H1 (cell line): ENCODE results near the gene GDPD5. TPM values are rescaled to one million over a fixed set of nuclear protein-coding genes. Genes with fewer than 3 reads are reported as not detected.

Experiments used
- BRCA1 ChIP-seq: IDR thresholded peaks from 2 replicates; pipeline ENCODE4 v1.6.1; 2012; ENCODE audit warnings: low read depth, low read length, improper control_type of control experiment
- CBX5 ChIP-seq: fragments of 300-800, 300-1000 bp; sonication (generic); IDR thresholded peaks from 2 replicates; pipeline ENCODE4 v1.7.1; 2016; ENCODE audit warnings: antibody characterized with exemption, low read length, low read depth
- CEBPB ChIP-seq: IDR thresholded peaks from 2 replicates; pipeline ENCODE4 v1.6.1; 2012; ENCODE audit warnings: low read depth, low read length
- CHD2 ChIP-seq: IDR thresholded peaks from 2 replicates; pipeline ENCODE4 v1.6.1; 2012; ENCODE audit warnings: low read length, improper control_type of control experiment
- CTBP2 ChIP-seq: IDR thresholded peaks from 2 replicates; pipeline ENCODE4 v1.7.0; 2011; ENCODE audit warnings: borderline replicate concordance, mild to moderate bottlenecking, moderate library complexity, mixed read lengths, low read length; ENCODE audit not compliant: insufficient read depth, insufficient read length
- E2F6 ChIP-seq: IDR thresholded peaks from 2 replicates; pipeline ENCODE4 v1.6.1; 2012; ENCODE audit warnings: inconsistent platforms
- EP300 ChIP-seq, 2 experiments: IDR thresholded peaks; 1 replicate in 1 of 2; 2 replicates in 1 of 2; pipeline ENCODE4 v1.6.1; 2011 to 2012; ENCODE audit warnings: low read depth in 2 of 2, low read length in 2 of 2, mild to moderate bottlenecking in 2 of 2, borderline replicate concordance in 1 of 2, inconsistent platforms in 1 of 2, moderate library complexity in 1 of 2
- GABPA ChIP-seq: IDR thresholded peaks from 2 replicates; pipeline ENCODE4 v1.6.1; 2011; ENCODE audit warnings: mild to moderate bottlenecking, low read length, moderate library complexity, borderline replicate concordance; ENCODE audit not compliant: insufficient read depth
- HDAC2 ChIP-seq, 2 experiments: fragments of 300-600 bp in 1 of 2; sonication (generic) in 1 of 2; IDR thresholded peaks; 2 replicates each; pipeline ENCODE4 v1.6.1; 2011 to 2012; ENCODE audit warnings: low read depth in 2 of 2, low read length in 2 of 2, mild to moderate bottlenecking in 2 of 2, moderate library complexity in 2 of 2, borderline replicate concordance in 1 of 2, inconsistent platforms in 1 of 2
- JUND ChIP-seq: IDR thresholded peaks from 2 replicates; pipeline ENCODE4 v1.6.1; 2011; ENCODE audit warnings: mild to moderate bottlenecking, improper control_type of control experiment, low read length
- KDM4A ChIP-seq: IDR thresholded peaks from one replicate; pipeline ENCODE4 v1.7.1; 2012; ENCODE audit warnings: low read depth, mild to moderate bottlenecking, moderate library complexity, low read length, inconsistent platforms; ENCODE audit not compliant: severe bottlenecking
- KDM5A ChIP-seq: fragments of 200-600 bp; IDR thresholded peaks from 2 replicates; pipeline ENCODE4 v1.7.1; 2012; ENCODE audit warnings: mild to moderate bottlenecking, low read length, inconsistent platforms, mixed read lengths
- PHF8 ChIP-seq: fragments of 200-600 bp; sonication (generic); conservative IDR thresholded peaks from 2 replicates; pipeline ENCODE4 v1.7.1; 2012; ENCODE audit warnings: low read depth, mild to moderate bottlenecking, inconsistent platforms, low read length, moderate library complexity
- POU5F1 ChIP-seq: IDR thresholded peaks from 2 replicates; pipeline ENCODE4 v1.6.1; 2011; ENCODE audit warnings: low read depth, mild to moderate bottlenecking, low read length, moderate library complexity
- RBBP5 ChIP-seq: IDR thresholded peaks from 2 replicates; pipeline ENCODE4 v1.7.1; 2012; ENCODE audit warnings: low read depth, mild to moderate bottlenecking, inconsistent platforms, low read length, moderate library complexity, borderline replicate concordance
- SAP30 ChIP-seq: fragments of 300-600 bp; sonication (generic); IDR thresholded peaks from 2 replicates; pipeline ENCODE4 v1.7.1; 2012; ENCODE audit warnings: low read length, moderate library complexity, mild to moderate bottlenecking, inconsistent platforms; ENCODE audit not compliant: insufficient read depth, insufficient replicate concordance
- SIRT6 ChIP-seq: IDR thresholded peaks from one replicate; pipeline ENCODE4 v1.7.1; 2012; ENCODE audit warnings: low read length, inconsistent platforms
- SP4 ChIP-seq: IDR thresholded peaks from 2 replicates; pipeline ENCODE4 v1.6.1; 2012; ENCODE audit warnings: low read length, inconsistent platforms
- TAF1 ChIP-seq: IDR thresholded peaks from 2 replicates; pipeline ENCODE4 v1.6.1; 2011; ENCODE audit warnings: mild to moderate bottlenecking, low read depth, low read length
- TBP ChIP-seq: IDR thresholded peaks from 2 replicates; pipeline ENCODE4 v1.6.1; 2011; ENCODE audit warnings: low read depth, low read length, improper control_type of control experiment
- TCF12 ChIP-seq: IDR thresholded peaks from 2 replicates; pipeline ENCODE4 v1.6.1; 2011; ENCODE audit warnings: low read depth, mild to moderate bottlenecking, low read length
- TEAD4 ChIP-seq: IDR thresholded peaks from 2 replicates; pipeline ENCODE4 v1.6.1; 2012; ENCODE audit warnings: low read depth, low read length, inconsistent platforms, mixed read lengths
- polyA plus RNA-seq, 7 experiments: library from polyadenylated mRNA; depleted of rRNA in 3 of 7; stranded (reverse) in 5 of 7; unstranded in 2 of 7; fragments of >200 nt in 5 of 7; fragments of 200-250 nt in 2 of 7; gene quantifications; 1 replicate in 5 of 7; 2 replicates in 1 of 7; 4 replicates in 1 of 7; pipeline versions ENCODE4 v1.2.1 to v1.2.3, GENCODE V29; 2011 to 2013; ENCODE audit warnings: missing spikeins in 2 of 7, mixed read lengths in 2 of 7
- total RNA-seq: library from RNA; stranded (reverse); fragmentation: NEBNext Ultra II Directional; extraction: Animal tissue kit (Norgen Biotek cat#: 25700); gene quantifications from 2 replicates; pipeline ENCODE4 v1.2.1, GENCODE V29; 2021

The GDPD5 gene
- total and polyA plus RNA-seq, 2 of the 8 experiments (the other 6 are each of a cell fraction or from before 2014, with no cell fraction given) = 7.8 to 8.6 TPM

DNA sequence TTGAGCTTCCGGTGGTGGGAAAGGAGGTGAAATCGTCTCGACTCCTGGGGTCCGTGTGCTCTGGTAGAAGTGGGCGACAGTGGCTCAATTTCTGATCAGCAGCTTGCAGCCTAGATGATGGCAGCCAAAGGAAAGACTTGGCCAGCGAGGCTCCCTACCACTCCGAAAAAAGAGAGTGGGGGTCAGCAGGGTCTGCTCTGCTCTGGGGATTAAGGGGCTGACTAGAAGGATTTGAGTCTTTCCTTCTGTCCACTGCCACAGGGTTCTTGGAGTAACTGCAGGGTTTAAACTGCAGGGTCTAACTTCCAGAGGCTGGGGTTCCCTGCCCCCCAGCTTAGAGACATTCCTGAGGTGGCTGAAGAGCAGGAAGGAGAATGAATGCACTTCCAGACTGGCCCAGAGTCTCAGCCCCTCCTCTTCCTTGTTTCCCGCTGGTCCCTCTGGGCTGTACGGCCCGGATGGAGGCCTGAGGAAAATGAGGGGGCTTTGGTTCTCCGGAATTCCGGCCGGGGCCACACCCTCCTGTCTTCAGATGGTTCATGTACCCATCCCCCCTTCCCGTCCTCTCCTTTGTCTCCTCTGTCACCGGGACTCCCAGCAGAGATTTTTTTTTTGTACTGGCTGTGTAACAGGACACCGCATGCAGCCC, 37.2 kb upstream of the GDPD5 start (continued):
- TF ChIP-seq CBX5 (no peak), KDM4A (no peak), SIRT6 (no peak), BRCA1 (no peak), CTBP2 (no peak), SAP30 (no peak), RBBP5 (peak; percentile 31; the same call in 1 of the 2 replicates), EP300 (IDR thresholded peaks at IDR 0.05; ENCODE audit: borderline replicate concordance in 1 of 2, low read depth in 2 of 2, low read length in 2 of 2) (peak in 1 of 2 experiments; percentile 38; a peak in 1 of 3 replicates), POU5F1 (no peak), SP4 (no peak), TEAD4 (peak; percentile 82), E2F6 (peak; percentile 63; the same call in 1 of the 2 replicates), PHF8 (no peak), TCF12 (no peak), CEBPB (no peak), HDAC2 (IDR thresholded peaks at IDR 0.05; ENCODE audit: borderline replicate concordance in 1 of 2, low read depth in 2 of 2, low read length in 2 of 2) (0 out of 4 replicates have a peak, but pooled peaks of 1 of the 2 experiments have one; percentile 42), TBP (peak; percentile 63; the same call in 1 of the 2 replicates), CHD2 (0 out of 2 replicates have a peak, but pooled peaks have one; percentile 20), JUND (0 out of 2 replicates have a peak, but pooled peaks have one; percentile 40), GABPA (no peak), TAF1 (peak; percentile 80), KDM5A (no peak)
